ENCODE results near the gene PIPOX.

DNA sequence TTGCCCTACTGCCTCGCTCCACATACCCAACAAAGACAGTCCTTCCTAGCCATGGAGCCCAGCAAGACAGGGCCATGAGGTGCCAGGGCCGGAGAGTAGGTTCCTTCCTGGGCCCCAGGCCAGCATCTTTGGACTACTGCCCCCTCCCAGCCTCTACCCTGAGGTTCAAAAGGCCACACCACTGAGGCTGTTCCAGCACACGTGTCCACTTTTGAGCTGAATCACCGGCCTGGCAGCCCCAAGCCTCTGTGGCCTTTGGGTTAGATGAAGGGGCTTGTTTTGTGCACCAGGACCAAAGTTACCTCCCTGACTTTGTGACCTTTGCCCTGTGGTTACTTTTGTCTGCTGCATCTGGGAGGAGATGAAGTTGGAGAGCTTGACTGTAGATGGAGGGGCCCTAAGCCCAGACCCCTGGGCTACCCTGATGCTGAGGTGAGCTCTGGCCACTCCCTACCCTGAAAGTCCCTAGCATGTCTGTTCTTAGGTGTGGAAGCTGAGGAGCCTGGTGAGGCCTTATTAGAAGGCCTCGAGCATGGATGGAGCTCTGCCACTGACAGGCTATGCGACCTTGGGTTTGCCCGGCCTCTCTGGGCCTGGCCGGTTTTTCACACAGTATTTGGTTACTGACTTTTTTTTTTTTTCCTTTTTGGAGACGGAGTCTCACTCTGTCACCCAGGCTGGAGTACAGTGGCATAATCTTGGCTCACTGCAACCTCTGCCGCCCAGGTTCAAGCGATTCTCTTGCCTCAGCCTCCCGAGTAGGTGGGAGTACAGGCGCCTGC lies 49.1 kb upstream of the PIPOX start:
- TF ChIP-seq, protein P1, sequence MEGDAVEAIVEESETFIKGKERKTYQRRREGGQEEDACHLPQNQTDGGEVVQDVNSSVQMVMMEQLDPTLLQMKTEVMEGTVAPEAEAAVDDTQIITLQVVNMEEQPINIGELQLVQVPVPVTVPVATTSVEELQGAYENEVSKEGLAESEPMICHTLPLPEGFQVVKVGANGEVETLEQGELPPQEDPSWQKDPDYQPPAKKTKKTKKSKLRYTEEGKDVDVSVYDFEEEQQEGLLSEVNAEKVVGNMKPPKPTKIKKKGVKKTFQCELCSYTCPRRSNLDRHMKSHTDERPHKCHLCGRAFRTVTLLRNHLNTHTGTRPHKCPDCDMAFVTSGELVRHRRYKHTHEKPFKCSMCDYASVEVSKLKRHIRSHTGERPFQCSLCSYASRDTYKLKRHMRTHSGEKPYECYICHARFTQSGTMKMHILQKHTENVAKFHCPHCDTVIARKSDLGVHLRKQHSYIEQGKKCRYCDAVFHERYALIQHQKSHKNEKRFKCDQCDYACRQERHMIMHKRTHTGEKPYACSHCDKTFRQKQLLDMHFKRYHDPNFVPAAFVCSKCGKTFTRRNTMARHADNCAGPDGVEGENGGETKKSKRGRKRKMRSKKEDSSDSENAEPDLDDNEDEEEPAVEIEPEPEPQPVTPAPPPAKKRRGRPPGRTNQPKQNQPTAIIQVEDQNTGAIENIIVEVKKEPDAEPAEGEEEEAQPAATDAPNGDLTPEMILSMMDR (IDR thresholded peaks at IDR 0.05; ENCODE audit: poor library complexity, severe bottlenecking): no peak
- TF ChIP-seq EZH2 (IDR thresholded peaks at IDR 0.05; ENCODE audit: borderline replicate concordance, insufficient read depth, low read length, poor library complexity, severe bottlenecking): no peak
- no peak for TF ChIP-seq POLR2AphosphoS5 (IDR thresholded peaks at IDR 0.05)
- TF ChIP-seq RAD21 (conservative IDR thresholded peaks at IDR 0.05): no peak
- TF ChIP-seq EP300 (conservative IDR thresholded peaks at IDR 0.05; ENCODE audit: poor library complexity, severe bottlenecking): no peak
- TF ChIP-seq, protein P2, sequence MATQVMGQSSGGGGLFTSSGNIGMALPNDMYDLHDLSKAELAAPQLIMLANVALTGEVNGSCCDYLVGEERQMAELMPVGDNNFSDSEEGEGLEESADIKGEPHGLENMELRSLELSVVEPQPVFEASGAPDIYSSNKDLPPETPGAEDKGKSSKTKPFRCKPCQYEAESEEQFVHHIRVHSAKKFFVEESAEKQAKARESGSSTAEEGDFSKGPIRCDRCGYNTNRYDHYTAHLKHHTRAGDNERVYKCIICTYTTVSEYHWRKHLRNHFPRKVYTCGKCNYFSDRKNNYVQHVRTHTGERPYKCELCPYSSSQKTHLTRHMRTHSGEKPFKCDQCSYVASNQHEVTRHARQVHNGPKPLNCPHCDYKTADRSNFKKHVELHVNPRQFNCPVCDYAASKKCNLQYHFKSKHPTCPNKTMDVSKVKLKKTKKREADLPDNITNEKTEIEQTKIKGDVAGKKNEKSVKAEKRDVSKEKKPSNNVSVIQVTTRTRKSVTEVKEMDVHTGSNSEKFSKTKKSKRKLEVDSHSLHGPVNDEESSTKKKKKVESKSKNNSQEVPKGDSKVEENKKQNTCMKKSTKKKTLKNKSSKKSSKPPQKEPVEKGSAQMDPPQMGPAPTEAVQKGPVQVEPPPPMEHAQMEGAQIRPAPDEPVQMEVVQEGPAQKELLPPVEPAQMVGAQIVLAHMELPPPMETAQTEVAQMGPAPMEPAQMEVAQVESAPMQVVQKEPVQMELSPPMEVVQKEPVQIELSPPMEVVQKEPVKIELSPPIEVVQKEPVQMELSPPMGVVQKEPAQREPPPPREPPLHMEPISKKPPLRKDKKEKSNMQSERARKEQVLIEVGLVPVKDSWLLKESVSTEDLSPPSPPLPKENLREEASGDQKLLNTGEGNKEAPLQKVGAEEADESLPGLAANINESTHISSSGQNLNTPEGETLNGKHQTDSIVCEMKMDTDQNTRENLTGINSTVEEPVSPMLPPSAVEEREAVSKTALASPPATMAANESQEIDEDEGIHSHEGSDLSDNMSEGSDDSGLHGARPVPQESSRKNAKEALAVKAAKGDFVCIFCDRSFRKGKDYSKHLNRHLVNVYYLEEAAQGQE (IDR thresholded peaks at IDR 0.05; ENCODE audit: borderline replicate concordance): no peak

Data from neural cell (in vitro differentiated cells).